ENCODE measurements around the gene PHLPP1.

GRCh38 chr18:62682371-62682770 is 33.0 kb upstream of the PHLPP1 start:
- TF ChIP-seq, protein P1, sequence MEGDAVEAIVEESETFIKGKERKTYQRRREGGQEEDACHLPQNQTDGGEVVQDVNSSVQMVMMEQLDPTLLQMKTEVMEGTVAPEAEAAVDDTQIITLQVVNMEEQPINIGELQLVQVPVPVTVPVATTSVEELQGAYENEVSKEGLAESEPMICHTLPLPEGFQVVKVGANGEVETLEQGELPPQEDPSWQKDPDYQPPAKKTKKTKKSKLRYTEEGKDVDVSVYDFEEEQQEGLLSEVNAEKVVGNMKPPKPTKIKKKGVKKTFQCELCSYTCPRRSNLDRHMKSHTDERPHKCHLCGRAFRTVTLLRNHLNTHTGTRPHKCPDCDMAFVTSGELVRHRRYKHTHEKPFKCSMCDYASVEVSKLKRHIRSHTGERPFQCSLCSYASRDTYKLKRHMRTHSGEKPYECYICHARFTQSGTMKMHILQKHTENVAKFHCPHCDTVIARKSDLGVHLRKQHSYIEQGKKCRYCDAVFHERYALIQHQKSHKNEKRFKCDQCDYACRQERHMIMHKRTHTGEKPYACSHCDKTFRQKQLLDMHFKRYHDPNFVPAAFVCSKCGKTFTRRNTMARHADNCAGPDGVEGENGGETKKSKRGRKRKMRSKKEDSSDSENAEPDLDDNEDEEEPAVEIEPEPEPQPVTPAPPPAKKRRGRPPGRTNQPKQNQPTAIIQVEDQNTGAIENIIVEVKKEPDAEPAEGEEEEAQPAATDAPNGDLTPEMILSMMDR (conservative IDR thresholded peaks at IDR 0.05 in 1 of 2, IDR thresholded peaks at IDR 0.05 in 1 of 2; ENCODE audit: low read depth in 1 of 2, low read length in 2 of 2): no peak
- no peak for TF ChIP-seq EZH2 (IDR thresholded peaks at IDR 0.05; ENCODE audit: low read length, missing control alignments)
